GM13977 (cell line): ENCODE results near the gene SEPTIN8.
A peak's percentile ranks its signal among the peaks of the same experiment; 100 is the strongest.

ENCODE experiments used
- DNase-seq: peaks from one replicate; pipeline ENCODE4 v3.0.0; 2012; ENCODE audit warnings: low spot score
- CTCF ChIP-seq: IDR thresholded peaks from 2 replicates; pipeline ENCODE4 v1.5.1; 2012; ENCODE audit warnings: mild to moderate bottlenecking, control low read depth; ENCODE audit not compliant: insufficient read depth; ENCODE audit errors: extremely low read depth, missing control alignments
- in situ Hi-C: fragments of 300-500 bp; cut with MboI; formaldehyde crosslinking; loops from one replicate; pipeline ENCODE4 v1.12.0; 2022; ENCODE audit warnings: low sequenced_read_pairs, low pct_unique_long_range_greater_than_20kb, mixed read lengths, inconsistent platforms; ENCODE audit not compliant: unreplicated experiment

SEPTIN8 gene

GRCh38 chr5:132817011-132817410, 40.0 kb upstream of the SEPTIN8 start:
- TF ChIP-seq CTCF: no peak
- in situ Hi-C loops: no loop called here
- DNase-seq: no peak

GRCh38 chr5:132816554-132816953, 39.5 kb upstream of the SEPTIN8 start:
- no peak for DNase-seq
- no peak for TF ChIP-seq CTCF
- in situ Hi-C loops: no loop called here

- DNase-seq: no peak
- TF ChIP-seq CTCF: no peak
- in situ Hi-C loops: no loop called here
These were observed 39.0 kb upstream of the SEPTIN8 start for GRCh38 chr5:132816083-132816482.

GRCh38 chr5:132815454-132815853, 38.4 kb upstream of the SEPTIN8 start:
- DNase-seq: no peak
- in situ Hi-C loops: no loop called here
- no peak for TF ChIP-seq CTCF

- no peak for DNase-seq
- no peak for TF ChIP-seq CTCF
- in situ Hi-C loops: no loop called here
These were observed 37.7 kb upstream of the SEPTIN8 start for GRCh38 chr5:132814503-132815294.

- in situ Hi-C loops: no loop called here
- DNase-seq: peak; percentile 68
- TF ChIP-seq CTCF: no peak
These were observed 36.8 kb upstream of the SEPTIN8 start for GRCh38 chr5:132813599-132814502.
